ENCODE measurements around the gene SWAP70. TPM values are rescaled to one million over a fixed set of nuclear protein-coding genes. Genes with fewer than 3 reads are reported as not detected.

SWAP70 gene
- total RNA-seq, 2 donors from 2014 or later: 18.8 to 22.1 TPM

DNA sequence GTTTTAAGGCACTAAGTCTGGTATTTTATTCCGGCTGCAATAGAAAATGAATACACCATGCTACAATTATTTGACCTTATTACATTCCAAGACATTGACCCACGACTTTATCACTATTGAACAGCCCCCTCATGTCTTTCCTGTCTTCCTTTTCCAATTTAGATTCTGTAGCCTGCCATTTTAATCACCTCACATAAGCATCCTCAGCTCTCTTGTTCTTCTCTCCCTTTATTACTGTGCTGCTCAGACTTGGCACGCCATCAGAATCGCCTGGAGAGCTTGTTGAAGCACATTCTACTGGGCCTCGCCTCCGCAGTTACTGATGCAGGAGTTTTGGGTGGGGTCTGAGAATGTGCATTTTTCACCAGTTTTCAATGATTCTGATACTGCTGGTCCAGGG lies 38.7 kb upstream of the SWAP70 start:
- TF ChIP-seq POLR2A (IDR thresholded peaks at IDR 0.05) (no peak), CTCF (IDR thresholded peaks at IDR 0.05) (no peak)
- no peaks in the 10 kb centered on the region for H3K36me3 ChIP-seq (replicated peaks in 1 of 2; ENCODE audit: insufficient read depth in 1 of 2, low read depth in 2 of 2)
- DNase-seq (no peak), ATAC-seq (no peak)
- intact Hi-C loops (cut with DNase I): no loop called here
- no peaks in the 10 kb centered on the region for H3K9me3 ChIP-seq
- H3K27me3 ChIP-seq: no peaks in the 10 kb centered on the region
- H3K4me3 ChIP-seq: no peak overlapping the region
- H3K4me1 ChIP-seq: no peaks in the 10 kb centered on the region
- H3K27ac ChIP-seq: no peak overlapping the region
- 82 to 84% methylated on average over 6 of the region's 6 CpGs for WGBS, 2 donors

GRCh38 chr11:9625728-9626127 lies 38.1 kb upstream of the SWAP70 start:
- H3K9me3 ChIP-seq: no peaks in the 10 kb centered on the region
- ATAC-seq (no peak), DNase-seq (no peak)
- no peak overlapping the region for H3K4me3 ChIP-seq
- no peaks in the 10 kb centered on the region for H3K4me1 ChIP-seq
- H3K36me3 ChIP-seq (replicated peaks in 1 of 2; ENCODE audit: insufficient read depth in 1 of 2, low read depth in 2 of 2): no peaks in the 10 kb centered on the region
- no peaks in the 10 kb centered on the region for H3K27me3 ChIP-seq
- TF ChIP-seq CTCF (IDR thresholded peaks at IDR 0.05): no peak
- intact Hi-C loops (cut with DNase I): no loop called here
- WGBS, 2 donors: 48 to 49% methylated on average over 3 of the region's 3 CpGs
- H3K27ac ChIP-seq: no peak overlapping the region

DNA sequence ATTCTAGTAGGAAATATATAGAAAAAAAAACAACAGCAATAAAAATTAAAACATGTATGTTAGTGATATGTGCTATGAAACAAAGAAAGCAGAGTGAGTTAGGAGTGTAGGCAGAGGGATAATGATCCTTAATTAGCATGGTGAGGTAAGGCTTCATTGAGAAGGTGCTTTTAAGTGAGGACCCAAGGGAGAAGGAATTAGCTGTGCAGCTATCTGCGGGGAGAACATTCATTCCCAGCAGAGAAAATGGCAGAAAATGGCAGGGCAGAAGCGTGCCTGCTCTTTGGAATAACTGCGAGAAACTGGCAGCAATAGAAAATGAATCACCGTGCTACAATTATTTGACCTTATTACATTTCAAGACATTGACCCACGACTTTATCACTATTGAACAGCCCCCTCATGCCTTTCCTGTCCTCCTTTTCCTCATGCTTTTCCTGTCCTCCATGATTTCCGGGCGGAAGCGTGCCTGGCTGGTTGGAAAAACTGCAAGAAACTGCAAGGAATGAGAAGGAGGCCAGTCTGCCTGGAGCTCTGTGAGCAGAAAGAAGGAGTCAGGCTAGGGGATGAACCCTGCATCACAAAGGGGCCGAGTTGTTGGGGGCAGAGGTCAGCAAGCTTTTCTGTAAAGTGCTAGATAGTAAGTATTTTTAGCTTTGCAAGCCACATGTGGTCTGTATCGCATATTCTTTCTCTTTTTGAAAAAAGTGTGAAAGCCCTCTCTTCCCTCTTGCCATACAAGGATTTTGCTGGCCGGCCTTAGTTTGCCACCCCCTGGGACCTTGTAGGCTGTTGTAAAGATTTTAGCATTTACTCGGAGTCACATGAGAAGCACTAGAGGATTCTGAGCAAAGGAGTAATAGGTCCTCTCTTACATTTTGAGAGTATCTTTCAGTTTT lies 37.1 kb upstream of the SWAP70 start:
- WGBS, 2 donors: 62 to 71% methylated on average over 12 of the region's 12 CpGs
- Histone ChIP-seq H3K27ac (no peak overlapping the region), H3K27me3 (no peaks in the 10 kb centered on the region), H3K9me3 (no peaks in the 10 kb centered on the region), H3K36me3 (replicated peaks in 1 of 2; ENCODE audit: insufficient read depth in 1 of 2, low read depth in 2 of 2) (no peaks in the 10 kb centered on the region), H3K4me1 (no peaks in the 10 kb centered on the region), H3K4me3 (no peak overlapping the region)
- ATAC-seq (no peak), DNase-seq (no peak)
- TF ChIP-seq CTCF (IDR thresholded peaks at IDR 0.05): no peak
- TF ChIP-seq POLR2A (IDR thresholded peaks at IDR 0.05): no peak
- intact Hi-C loops (cut with DNase I): no loop called here

GRCh38 chr11:9629064-9629463 lies 34.8 kb upstream of the SWAP70 start:
- intact Hi-C loops (cut with DNase I): no loop called here
- no peak for DNase-seq
- WGBS, 2 donors: 78 to 82% methylated on average over 6 of the region's 6 CpGs
- H3K4me3 ChIP-seq: no peak overlapping the region
- ATAC-seq: no peak
- no peaks in the 10 kb centered on the region for H3K36me3 ChIP-seq (replicated peaks in 1 of 2; ENCODE audit: insufficient read depth in 1 of 2, low read depth in 2 of 2)
- TF ChIP-seq POLR2A (IDR thresholded peaks at IDR 0.05) (no peak), CTCF (IDR thresholded peaks at IDR 0.05) (no peak)
- no peaks in the 10 kb centered on the region for H3K27me3 ChIP-seq
- no peaks in the 10 kb centered on the region for H3K4me1 ChIP-seq
- no peak overlapping the region for H3K27ac ChIP-seq
- no peaks in the 10 kb centered on the region for H3K9me3 ChIP-seq

DNA sequence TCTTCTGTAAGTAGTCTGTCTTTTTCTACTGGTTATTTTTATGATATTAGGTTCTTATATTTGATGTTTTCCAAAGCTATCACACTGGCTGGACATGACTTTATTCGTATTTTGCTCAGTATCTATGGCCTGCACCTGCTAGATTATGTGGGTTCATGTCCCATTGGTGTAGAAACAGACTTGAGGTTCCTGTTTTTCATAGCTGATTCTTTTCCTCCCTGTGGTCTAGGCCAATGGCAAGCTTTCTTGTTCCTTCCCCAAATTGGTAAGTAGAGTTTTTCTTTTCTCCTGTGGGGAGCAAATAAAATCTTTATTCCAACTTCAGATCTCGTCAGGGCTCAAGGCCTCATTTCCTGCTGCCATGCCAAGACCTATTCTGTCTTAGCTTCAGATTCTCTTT lies 30.2 kb upstream of the SWAP70 start:
- Histone ChIP-seq H3K9me3 (no peaks in the 10 kb centered on the region), H3K4me1 (no peaks in the 10 kb centered on the region), H3K36me3 (replicated peaks in 1 of 2; ENCODE audit: insufficient read depth in 1 of 2, low read depth in 2 of 2) (no peaks in the 10 kb centered on the region), H3K27ac (no peak overlapping the region), H3K27me3 (no peaks in the 10 kb centered on the region), H3K4me3 (no peak overlapping the region)
- TF ChIP-seq CTCF (IDR thresholded peaks at IDR 0.05) (no peak), POLR2A (IDR thresholded peaks at IDR 0.05) (no peak)
- ATAC-seq (no peak), DNase-seq (no peak)
- intact Hi-C loops (cut with DNase I): no loop called here
- 51 to 57% methylated on average over 2 of the region's 2 CpGs for WGBS, 2 donors
